ENCODE measurements around the gene STIM2. TPM values are rescaled to one million over a fixed set of nuclear protein-coding genes. Genes with fewer than 3 reads are reported as not detected.

STIM2 gene
- total RNA-seq, 1 experiment from 2014 or later = 15.5 TPM

DNA sequence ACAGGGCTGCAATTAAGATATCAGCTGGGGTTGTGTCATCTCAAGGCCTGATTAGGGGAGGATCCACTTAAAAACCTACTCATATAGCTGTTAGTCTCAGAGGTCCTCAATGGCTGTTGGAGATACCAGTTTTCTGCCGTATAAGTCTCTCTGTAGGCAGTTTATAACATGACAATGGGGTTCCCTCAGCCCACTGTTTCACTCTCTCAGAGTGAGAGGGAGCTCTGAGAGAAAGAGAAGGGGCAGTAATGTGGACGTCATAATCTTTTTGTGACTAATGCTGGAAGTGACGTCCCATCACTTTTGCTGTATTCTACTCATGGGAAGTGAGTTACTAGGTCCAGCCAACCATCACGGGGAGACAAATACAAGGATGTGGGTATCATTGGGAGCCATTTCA lies 70.3 kb downstream of the STIM2 start:
- BruUV-seq (replicated peaks) = no TSS peak
- ChIA-PET POLR2A (ENCODE audit: unreplicated experiment) (no interaction called here), CTCF (no interaction called here)
- Histone ChIP-seq H3K27ac (ENCODE audit: low read length) (no peak overlapping the region), H3K79me2 (ENCODE audit: low read length) (no peaks in the 10 kb centered on the region), H4K20me1 (ENCODE audit: low read length) (no peaks in the 10 kb centered on the region), H3K4me2 (ENCODE audit: low read length) (no peak overlapping the region), H3K27me3 (ENCODE audit: low read length) (no peaks in the 10 kb centered on the region), H3K9me2 (replicated peaks; ENCODE audit: low read length) (no peaks in the 10 kb centered on the region), H3F3A (ENCODE audit: low read length, unreplicated experiment) (no peaks in the 10 kb centered on the region), H2AFZ (ENCODE audit: low read length) (no peak overlapping the region), H3K9me3 (ENCODE audit: low read length) (no peaks in the 10 kb centered on the region), H3K36me3 (ENCODE audit: low read depth, low read length) (no peaks in the 10 kb centered on the region), H3K4me3 (ENCODE audit: low read length) (no peak overlapping the region), H3K9ac (ENCODE audit: low read length) (no peak overlapping the region), H3K4me1 (ENCODE audit: insufficient read depth, low read length) (no peaks in the 10 kb centered on the region)
- intact Hi-C loops (cut with micrococcal nuclease) = no loop called here
- no peak for DNase-seq
- no peak for TF ChIP-seq EZH2phosphoT487 (IDR thresholded peaks at IDR 0.05; ENCODE audit: borderline replicate concordance, low read length)
- TF ChIP-seq EZH2 (IDR thresholded peaks at IDR 0.05; ENCODE audit: low read length, unreplicated experiment) = no peak
- TF ChIP-seq, protein P1, sequence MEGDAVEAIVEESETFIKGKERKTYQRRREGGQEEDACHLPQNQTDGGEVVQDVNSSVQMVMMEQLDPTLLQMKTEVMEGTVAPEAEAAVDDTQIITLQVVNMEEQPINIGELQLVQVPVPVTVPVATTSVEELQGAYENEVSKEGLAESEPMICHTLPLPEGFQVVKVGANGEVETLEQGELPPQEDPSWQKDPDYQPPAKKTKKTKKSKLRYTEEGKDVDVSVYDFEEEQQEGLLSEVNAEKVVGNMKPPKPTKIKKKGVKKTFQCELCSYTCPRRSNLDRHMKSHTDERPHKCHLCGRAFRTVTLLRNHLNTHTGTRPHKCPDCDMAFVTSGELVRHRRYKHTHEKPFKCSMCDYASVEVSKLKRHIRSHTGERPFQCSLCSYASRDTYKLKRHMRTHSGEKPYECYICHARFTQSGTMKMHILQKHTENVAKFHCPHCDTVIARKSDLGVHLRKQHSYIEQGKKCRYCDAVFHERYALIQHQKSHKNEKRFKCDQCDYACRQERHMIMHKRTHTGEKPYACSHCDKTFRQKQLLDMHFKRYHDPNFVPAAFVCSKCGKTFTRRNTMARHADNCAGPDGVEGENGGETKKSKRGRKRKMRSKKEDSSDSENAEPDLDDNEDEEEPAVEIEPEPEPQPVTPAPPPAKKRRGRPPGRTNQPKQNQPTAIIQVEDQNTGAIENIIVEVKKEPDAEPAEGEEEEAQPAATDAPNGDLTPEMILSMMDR (conservative IDR thresholded peaks at IDR 0.05; ENCODE audit: low read depth, low read length) = no peak
- ATAC-seq = no peak

DNA sequence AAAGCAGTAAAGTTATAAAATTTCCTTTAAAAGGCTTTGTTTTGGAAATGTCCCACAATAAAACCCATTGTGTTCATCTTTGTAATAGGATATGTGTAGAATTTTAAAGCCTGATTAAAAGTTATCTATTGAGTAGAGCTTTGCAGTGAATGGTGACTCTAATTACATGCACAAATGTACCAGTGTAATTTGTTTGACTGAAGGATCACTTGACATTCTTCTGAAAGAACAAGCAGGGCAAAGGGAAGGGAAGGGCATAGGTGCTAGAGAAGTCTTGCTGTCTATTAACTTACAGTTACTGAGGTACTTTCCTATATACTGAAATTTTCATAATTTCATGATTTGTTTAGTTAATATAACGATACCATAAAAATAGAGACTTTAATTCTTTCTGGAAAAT lies 70.8 kb downstream of the STIM2 start:
- no peaks in the 10 kb centered on the region for H3K9me3 ChIP-seq (ENCODE audit: low read length)
- no peak for DNase-seq

DNA sequence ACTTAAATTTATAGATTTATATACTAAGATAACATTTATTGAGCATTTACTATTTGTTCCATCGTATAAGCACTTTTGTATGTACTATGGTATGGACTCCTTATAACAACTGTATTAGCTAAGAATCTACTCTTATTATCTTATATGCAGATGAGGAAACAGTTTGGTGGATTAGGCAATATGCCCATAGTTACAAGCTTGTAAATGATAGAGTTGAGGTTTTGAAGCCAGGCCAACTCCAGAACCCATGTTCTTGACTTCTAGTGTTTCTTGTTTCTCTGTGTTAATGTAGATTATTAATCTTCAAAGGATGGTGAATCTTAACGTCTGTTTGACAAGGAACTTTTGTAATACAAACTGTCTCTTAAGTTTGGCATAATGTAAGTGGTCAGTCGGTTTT lies 71.3 kb downstream of the STIM2 start:
- intact Hi-C loops (cut with micrococcal nuclease) = no loop called here
- BruUV-seq (replicated peaks) = no TSS peak
- Histone ChIP-seq H3K27ac (ENCODE audit: low read length) (no peak overlapping the region), H3K4me1 (ENCODE audit: insufficient read depth, low read length) (no peaks in the 10 kb centered on the region), H4K20me1 (ENCODE audit: low read length) (0 out of 2 replicates have a peak, but pooled peaks cover 3% of the 10 kb centered on the region), H3K9me2 (replicated peaks; ENCODE audit: low read length) (no peaks in the 10 kb centered on the region), H3F3A (ENCODE audit: low read length, unreplicated experiment) (no peaks in the 10 kb centered on the region), H3K9me3 (ENCODE audit: low read length) (no peaks in the 10 kb centered on the region), H2AFZ (ENCODE audit: low read length) (no peak overlapping the region), H3K36me3 (ENCODE audit: low read depth, low read length) (no peaks in the 10 kb centered on the region), H3K27me3 (ENCODE audit: low read length) (no peaks in the 10 kb centered on the region), H3K79me2 (ENCODE audit: low read length) (no peaks in the 10 kb centered on the region), H3K9ac (ENCODE audit: low read length) (no peak overlapping the region), H3K4me3 (ENCODE audit: low read length) (no peak overlapping the region), H3K4me2 (ENCODE audit: low read length) (no peak overlapping the region)
- ATAC-seq = no peak
- POLR2A ChIA-PET (ENCODE audit: unreplicated experiment) = no interaction called here
- CTCF ChIA-PET = no interaction called here
- TF ChIP-seq, protein P1 (conservative IDR thresholded peaks at IDR 0.05; ENCODE audit: low read depth, low read length) = no peak
- TF ChIP-seq EZH2 (IDR thresholded peaks at IDR 0.05; ENCODE audit: low read length, unreplicated experiment) (no peak), EZH2phosphoT487 (IDR thresholded peaks at IDR 0.05; ENCODE audit: borderline replicate concordance, low read length) (no peak)
- DNase-seq = no peak

More for the DNA sequence above, 70.8 kb downstream of the STIM2 start:
- Histone ChIP-seq H3K36me3 (ENCODE audit: low read depth, low read length) (no peaks in the 10 kb centered on the region), H3K9me2 (replicated peaks; ENCODE audit: low read length) (no peaks in the 10 kb centered on the region), H3K4me1 (ENCODE audit: insufficient read depth, low read length) (no peaks in the 10 kb centered on the region), H3K27me3 (ENCODE audit: low read length) (no peaks in the 10 kb centered on the region), H2AFZ (ENCODE audit: low read length) (no peak overlapping the region), H3F3A (ENCODE audit: low read length, unreplicated experiment) (no peaks in the 10 kb centered on the region), H3K4me3 (ENCODE audit: low read length) (no peak overlapping the region), H3K79me2 (ENCODE audit: low read length) (no peaks in the 10 kb centered on the region), H3K4me2 (ENCODE audit: low read length) (no peak overlapping the region), H3K27ac (ENCODE audit: low read length) (no peak overlapping the region), H4K20me1 (ENCODE audit: low read length) (0 out of 2 replicates have a peak, but pooled peaks cover 1% of the 10 kb centered on the region), H3K9ac (ENCODE audit: low read length) (no peak overlapping the region)
- intact Hi-C loops (cut with micrococcal nuclease) = no loop called here
- no TSS peak for BruUV-seq (replicated peaks)
- ChIA-PET POLR2A (ENCODE audit: unreplicated experiment) (no interaction called here), CTCF (no interaction called here)
- ATAC-seq = no peak
- no peak for TF ChIP-seq EZH2 (IDR thresholded peaks at IDR 0.05; ENCODE audit: low read length, unreplicated experiment)
- TF ChIP-seq, protein P1 (conservative IDR thresholded peaks at IDR 0.05; ENCODE audit: low read depth, low read length) = no peak
- no peak for TF ChIP-seq EZH2phosphoT487 (IDR thresholded peaks at IDR 0.05; ENCODE audit: borderline replicate concordance, low read length)

All from PC-3 (cell line).